HG02798 (cell line): Measurements from ENCODE around the gene TOP2A.
"Not testable (repeated sequence)": the region's sequence is repeated elsewhere in the genome, so short reads cannot be mapped to it uniquely, and the experiment has no call there.

Source experiments
- ATAC-seq: cut with Tn5 transposase; IDR thresholded peaks from one replicate; pipeline ENCODE4 v1.9.1; 2021; ENCODE audit warnings: mild to moderate bottlenecking; ENCODE audit not compliant: unreplicated experiment, poor library complexity

The TOP2A gene

DNA sequence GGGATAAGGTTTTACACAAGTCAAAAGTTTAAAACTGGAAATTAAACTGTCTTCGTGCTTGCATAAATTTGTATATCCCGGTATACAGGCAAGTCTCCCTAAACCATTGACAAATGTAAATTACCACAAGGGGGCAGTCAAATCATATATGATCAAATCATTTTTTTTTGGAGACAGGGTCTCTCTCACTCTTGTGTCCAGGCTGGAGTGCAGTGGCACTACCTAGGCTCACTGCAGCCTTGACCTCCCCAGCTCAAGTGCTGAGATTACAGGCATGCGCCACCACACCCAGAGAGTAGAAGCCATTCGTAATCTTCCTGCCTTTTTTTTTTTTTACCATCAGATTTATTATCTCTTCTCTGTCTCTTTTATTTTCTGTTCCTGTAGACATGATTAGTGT is 18.5 kb downstream of the TOP2A start:
- ATAC-seq: no peak

DNA sequence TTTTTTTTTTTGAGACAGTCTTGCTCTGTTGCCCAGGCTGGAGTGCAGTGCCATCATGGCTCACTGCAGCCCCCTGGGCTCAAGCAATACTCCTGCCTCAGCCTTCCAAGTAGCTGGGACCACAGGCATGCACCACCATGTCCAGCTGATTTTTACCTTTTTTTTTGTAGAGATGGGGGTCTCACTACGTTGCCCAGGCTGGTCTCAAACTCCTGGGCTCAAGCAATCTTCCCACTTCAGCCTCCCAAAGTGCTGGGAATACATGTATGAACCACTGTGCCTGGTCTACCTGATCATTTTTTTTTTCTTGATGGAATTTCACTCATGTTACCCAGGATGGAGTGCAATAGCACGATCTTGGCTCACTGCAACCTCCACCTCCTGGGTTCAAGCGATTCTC is 31.1 kb downstream of the TOP2A start:
- ATAC-seq: not testable (repeated sequence)

- no peak for ATAC-seq
These were observed 35.4 kb downstream of the TOP2A start for GRCh38 chr17:40382251-40382650.

- ATAC-seq: no peak
These were observed 38.7 kb downstream of the TOP2A start for GRCh38 chr17:40378966-40379365.

DNA sequence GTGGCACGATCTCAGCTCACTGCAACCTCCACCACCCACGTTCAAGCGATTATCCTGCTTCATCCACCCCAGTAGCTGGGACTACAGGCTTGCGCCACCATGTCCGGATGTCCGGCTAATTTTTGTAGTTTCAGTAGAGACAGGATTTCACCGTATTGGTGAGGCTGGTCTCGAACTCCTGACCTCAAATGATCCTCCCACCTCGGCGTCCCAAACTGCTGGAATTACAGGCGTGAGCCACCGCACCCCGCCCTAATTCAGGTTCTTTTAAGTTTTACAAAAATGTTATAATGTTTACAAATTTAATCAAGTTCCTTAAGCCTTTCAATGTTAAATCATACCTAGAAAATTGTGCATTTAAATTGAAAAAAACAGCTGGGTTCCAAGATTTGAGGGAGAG is 39.9 kb downstream of the TOP2A start:
- no peak for ATAC-seq

DNA sequence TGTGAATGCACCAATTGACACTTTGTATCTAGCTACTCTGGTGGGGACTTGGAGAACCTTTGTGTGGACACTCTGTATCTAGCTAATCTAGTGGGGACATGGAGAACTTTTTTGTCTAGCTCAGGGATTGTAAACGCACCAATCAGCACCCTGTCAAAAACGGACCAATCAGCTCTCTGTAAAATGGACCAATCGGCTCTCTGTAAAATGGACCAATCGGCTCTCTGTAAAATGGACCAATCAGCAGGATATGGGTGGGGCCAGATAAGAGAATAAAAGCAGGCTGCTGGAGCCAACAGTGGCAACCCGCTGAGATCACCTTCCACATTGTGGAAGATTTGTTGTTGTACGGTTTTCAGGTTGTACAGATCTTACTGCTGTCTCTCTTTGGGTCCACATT is 41.2 kb downstream of the TOP2A start:
- not testable (repeated sequence) for ATAC-seq

DNA sequence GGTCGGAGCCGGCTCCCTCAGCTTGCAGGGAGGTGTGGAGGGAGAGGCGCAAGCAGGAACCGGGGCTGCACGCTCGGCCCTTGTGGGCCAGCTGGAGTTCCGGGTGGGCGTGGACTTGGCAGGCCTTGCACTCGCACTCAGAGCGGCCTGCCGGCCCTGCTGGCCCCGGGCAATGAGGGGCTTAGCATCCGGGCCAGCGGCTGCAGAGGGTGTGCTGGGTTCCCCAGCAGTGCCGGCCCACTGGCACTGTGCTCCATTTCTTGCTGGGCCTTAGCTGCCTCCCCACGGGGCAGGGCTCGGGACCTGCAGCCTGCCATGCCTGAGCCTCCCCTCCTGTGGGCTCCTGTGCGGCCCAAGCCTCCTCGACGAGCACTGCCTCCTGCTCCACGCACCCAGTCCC is 41.9 kb downstream of the TOP2A start:
- not testable (repeated sequence) for ATAC-seq

- ATAC-seq: no peak
These were observed 42.7 kb downstream of the TOP2A start for GRCh38 chr17:40374821-40375498.

DNA sequence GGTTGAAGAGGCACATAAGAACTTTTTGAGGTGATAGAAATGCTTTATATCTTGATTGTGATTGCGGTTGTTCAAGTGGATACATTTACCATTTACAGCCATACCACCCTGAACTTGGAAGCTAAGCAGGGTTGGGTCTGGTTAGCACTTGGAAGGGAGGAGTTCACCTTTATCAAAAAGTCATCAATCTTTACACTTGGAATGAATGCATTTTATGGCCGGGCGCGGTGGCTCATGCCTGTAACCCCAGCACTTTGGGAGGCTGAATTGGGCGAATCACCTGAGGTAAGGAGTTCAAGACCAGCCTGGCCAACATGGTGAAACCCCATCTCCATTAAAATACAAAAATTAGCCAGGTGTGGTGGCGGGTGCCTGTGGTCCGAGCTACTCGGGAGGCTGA is 43.7 kb downstream of the TOP2A start:
- no peak for ATAC-seq

- ATAC-seq: no peak
These were observed 44.4 kb downstream of the TOP2A start for GRCh38 chr17:40373324-40373723.

DNA sequence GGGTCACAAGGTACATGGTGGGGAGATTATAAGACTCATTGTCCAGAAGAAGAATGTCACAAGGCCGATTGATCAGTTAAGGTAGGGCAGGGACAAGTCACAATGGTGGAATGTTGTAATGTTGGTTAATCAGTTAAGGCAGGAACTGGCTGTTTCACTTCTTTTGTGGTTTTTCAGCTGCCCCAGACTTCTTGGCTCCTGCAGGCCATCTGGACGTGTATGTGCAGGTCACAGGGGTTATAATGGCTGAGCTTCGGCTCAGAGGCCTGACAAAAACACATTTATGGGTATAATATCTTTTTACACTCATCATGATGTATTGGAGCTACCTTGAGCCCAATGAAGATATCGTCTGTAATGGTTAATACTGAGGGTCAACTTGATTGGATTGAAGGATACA is 45.1 kb downstream of the TOP2A start:
- ATAC-seq: not testable (repeated sequence)

DNA sequence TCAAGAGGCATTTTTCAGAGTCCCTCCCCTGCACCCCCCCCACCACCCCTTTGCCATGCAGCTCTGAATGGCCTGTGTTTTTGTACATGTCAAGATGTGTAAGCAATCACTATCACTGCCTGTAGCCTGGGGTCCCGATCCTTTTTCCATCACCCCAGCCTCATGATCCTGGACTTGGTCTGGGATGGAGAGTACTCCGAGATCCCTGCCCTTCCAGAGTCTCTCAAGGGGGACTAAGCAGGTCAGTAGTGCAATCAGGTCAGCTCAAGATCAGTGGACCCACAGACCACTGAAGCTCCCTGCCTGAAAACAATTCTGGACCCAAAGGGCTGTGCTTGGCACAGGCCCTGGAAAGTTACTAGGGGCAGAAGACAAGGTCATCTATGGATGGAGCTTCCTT is 45.7 kb downstream of the TOP2A start:
- ATAC-seq: no peak

- ATAC-seq: no peak
These were observed 46.3 kb downstream of the TOP2A start for GRCh38 chr17:40371261-40371929.

GRCh38 chr17:40369923-40370322 is 47.8 kb downstream of the TOP2A start:
- no peak for ATAC-seq

DNA sequence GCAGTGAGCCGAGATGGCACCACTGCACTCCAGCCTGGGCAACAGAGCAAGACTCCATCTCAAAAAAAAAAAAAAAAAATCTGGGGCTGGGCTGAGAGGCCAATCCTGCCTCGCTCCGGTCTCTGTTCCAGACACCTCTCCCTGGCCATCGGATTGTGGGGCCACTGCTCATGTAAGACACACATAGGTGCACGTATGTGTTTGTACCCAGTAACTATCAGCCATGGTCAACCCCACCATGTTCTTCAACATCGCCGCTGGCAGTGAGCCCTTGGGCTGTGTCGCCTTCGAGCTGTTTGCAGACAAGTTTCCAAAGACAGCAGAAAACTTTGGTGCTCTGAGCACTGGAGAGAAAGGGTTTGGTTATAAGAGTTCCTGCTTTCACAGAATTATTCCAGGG is 50.0 kb downstream of the TOP2A start:
- ATAC-seq: not testable (repeated sequence)

GRCh38 chr17:40366861-40367518 is 50.7 kb downstream of the TOP2A start:
- no peak for ATAC-seq

GRCh38 chr17:40366076-40366860 is 51.4 kb downstream of the TOP2A start:
- no peak for ATAC-seq

DNA sequence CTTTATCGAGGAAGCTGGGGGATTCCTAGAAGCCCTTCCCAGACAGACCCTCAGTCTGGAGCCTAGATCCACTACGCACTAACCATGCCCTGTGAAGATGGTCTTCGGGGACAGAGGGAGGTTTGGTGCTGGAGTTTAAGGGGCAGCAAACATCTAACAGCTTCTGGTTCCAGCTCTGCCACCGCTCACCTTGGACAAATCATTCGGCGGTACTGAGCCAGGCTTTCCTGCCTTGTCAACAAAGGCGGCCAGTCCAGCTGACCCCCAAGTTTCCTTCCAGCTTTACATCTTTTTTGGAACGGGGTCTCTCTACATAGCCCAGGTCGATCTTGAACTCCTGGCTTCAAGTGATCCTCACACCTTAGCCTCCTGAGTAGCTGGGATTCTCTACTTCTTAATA is 52.8 kb downstream of the TOP2A start:
- ATAC-seq: no peak

GRCh38 chr17:40364121-40364861 is 53.4 kb downstream of the TOP2A start, which contains the start of gene GJD3:
GJD3 (minus strand) TSS chr17:40364737; CDS start chr17:40363815, 922 bp downstream.
- no peak for ATAC-seq
